Thoracic aorta (tissue), 2 donors: ENCODE results near the gene ADRM1. TPM values are rescaled to one million over a fixed set of nuclear protein-coding genes. Genes with fewer than 3 reads are reported as not detected.

Source experiments
- ATAC-seq: fragments of 150-250 bp; one replicate; pipeline ENCODE4 v1.8.0; 2017; ENCODE audit warnings: low read depth; ENCODE audit not compliant: insufficient number of reproducible peaks, low FRiP score
- DNase-seq: peaks from one replicate; pipeline ENCODE4 v3.0.0-alpha.2; 2020; ENCODE audit warnings: low spot score
- H3K27ac ChIP-seq, 2 donors: fragments of 200-600 bp; sonication (generic); 1 replicate in 1 of 2; 2 replicates in 1 of 2; pipeline ENCODE4 v1.5.1; 2016; ENCODE audit warnings: mild to moderate bottlenecking in 2 of 2, moderate library complexity in 2 of 2
- H3K27me3 ChIP-seq: fragments of 200-600 bp; sonication (generic); replicated peaks from 2 replicates; pipeline ENCODE4 v1.6.0; 2016; ENCODE audit warnings: mild to moderate bottlenecking; ENCODE audit not compliant: insufficient read depth
- H3K36me3 ChIP-seq: fragments of 200-600 bp; sonication (generic); one replicate; pipeline ENCODE4 v1.5.1; 2016
- H3K4me1 ChIP-seq, 2 donors: fragments of 200-600 bp; sonication (generic); 1 replicate in 1 of 2; 2 replicates in 1 of 2; pipeline versions ENCODE4 v1.5.1 to v1.6.0; 2016; ENCODE audit warnings: low read depth in 2 of 2, mild to moderate bottlenecking in 1 of 2; ENCODE audit not compliant: control insufficient read depth in 1 of 2
- H3K4me3 ChIP-seq: fragments of 200-600 bp; sonication (generic); 2 replicates; pipeline ENCODE4 v1.5.1; 2016; ENCODE audit warnings: mild to moderate bottlenecking
- H3K9me3 ChIP-seq: fragments of 200-600 bp; sonication (generic); 2 replicates; pipeline ENCODE4 v1.5.1; 2016
- CTCF ChIP-seq: fragments of 200-600 bp; sonication (generic); IDR thresholded peaks from one replicate; pipeline ENCODE4 v1.5.1; 2019; ENCODE audit warnings: antibody characterized with exemption
- total RNA-seq, 2 donors: library from RNA; depleted of rRNA; stranded (reverse); fragments of >200 nt; gene quantifications; one replicate each; pipeline versions ENCODE4 v1.1.0 to v1.2.3, GENCODE V29; 2016

Gene ADRM1
- total RNA-seq, 2 donors from 2014 or later, result 98.8 to 113 TPM

GRCh38 chr20:62328684-62329388 lies 26.0 kb downstream of the ADRM1 start:
- Histone ChIP-seq H3K27me3 (no peaks in the 10 kb centered on the region), H3K4me3 (no peak overlapping the region), H3K9me3 (no peaks in the 10 kb centered on the region), H3K27ac (no peak overlapping the region), H3K4me1 (no peaks in the 10 kb centered on the region), H3K36me3 (peaks cover 82% of the 10 kb centered on the region)
- no peak for TF ChIP-seq CTCF
- DNase-seq, result no peak
- ATAC-seq, result no peak

DNA sequence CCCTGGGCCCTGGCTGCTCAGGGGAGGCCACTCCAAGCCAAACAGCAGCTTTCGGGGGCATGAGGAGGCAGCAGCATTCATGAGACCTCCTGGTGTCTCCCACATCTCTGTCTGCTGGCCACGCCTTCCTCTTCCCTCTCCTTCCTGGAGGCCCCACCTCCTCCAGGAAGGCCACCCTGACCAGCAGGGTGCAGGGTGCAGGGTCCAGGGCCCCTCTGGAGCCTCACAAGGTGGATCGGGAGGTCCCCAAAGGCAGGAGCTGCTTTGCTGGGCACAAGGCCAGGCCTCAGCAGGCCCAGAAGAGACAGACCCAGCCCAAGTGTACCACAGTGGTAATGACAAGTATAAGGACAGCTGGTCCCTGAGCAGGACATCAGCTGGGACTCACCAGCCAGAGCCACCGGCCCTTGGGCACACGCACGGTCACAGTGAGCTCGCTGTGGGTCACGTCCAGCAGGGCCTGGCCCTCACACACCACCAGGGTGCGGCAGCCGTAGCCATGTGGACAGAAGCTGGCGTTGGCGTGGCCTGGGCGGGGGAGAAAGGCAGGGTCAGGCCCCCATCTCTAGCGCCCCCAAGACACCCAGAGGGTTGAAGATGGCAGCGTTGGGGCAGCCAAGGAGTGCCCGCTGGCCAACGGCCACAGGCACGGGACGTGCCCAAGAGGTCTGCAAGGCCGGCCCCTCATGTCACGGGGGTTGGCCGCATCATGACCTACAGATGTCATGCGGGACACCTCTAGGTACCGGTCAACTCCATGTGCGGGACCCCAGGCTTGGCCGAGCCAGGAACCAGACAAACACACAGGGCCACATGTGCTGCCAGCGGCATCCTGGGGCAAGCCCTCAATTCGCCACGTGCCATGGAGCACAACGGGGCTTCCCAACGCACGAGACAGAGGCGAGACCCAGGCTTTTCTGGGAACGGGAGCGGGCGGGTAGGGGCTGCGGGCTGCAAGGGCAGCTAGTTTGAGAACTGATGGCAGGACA lies 26.9 kb downstream of the ADRM1 start:
- no peak for DNase-seq
- H3K27ac ChIP-seq, result no peak overlapping the region
- TF ChIP-seq CTCF, result no peak
- H3K27me3 ChIP-seq, result no peaks in the 10 kb centered on the region
- ATAC-seq, result no peak
- H3K9me3 ChIP-seq, result no peaks in the 10 kb centered on the region
- H3K4me1 ChIP-seq, result no peaks in the 10 kb centered on the region
- H3K36me3 ChIP-seq, result peaks cover 82% of the 10 kb centered on the region
- H3K4me3 ChIP-seq, result no peak overlapping the region

- no peak for TF ChIP-seq CTCF
- Histone ChIP-seq H3K4me1 (no peaks in the 10 kb centered on the region), H3K9me3 (no peaks in the 10 kb centered on the region), H3K4me3 (no peak overlapping the region), H3K36me3 (peaks cover 86% of the 10 kb centered on the region), H3K27ac (no peak overlapping the region), H3K27me3 (no peaks in the 10 kb centered on the region)
- DNase-seq, result no peak
- no peak for ATAC-seq
Observed at GRCh38 chr20:62330576-62331317, 27.9 kb downstream of the ADRM1 start.

- Histone ChIP-seq H3K4me1 (no peaks in the 10 kb centered on the region), H3K27ac (no peak overlapping the region), H3K27me3 (no peaks in the 10 kb centered on the region), H3K9me3 (no peaks in the 10 kb centered on the region), H3K4me3 (no peak overlapping the region), H3K36me3 (peaks cover 86% of the 10 kb centered on the region)
- DNase-seq (no peak), ATAC-seq (no peak)
- TF ChIP-seq CTCF, result no peak
Observed at GRCh38 chr20:62331347-62331746, 28.6 kb downstream of the ADRM1 start.

- Histone ChIP-seq H3K9me3 (no peaks in the 10 kb centered on the region), H3K4me3 (no peak overlapping the region), H3K27me3 (no peaks in the 10 kb centered on the region), H3K4me1 (no peaks in the 10 kb centered on the region), H3K27ac (no peak overlapping the region), H3K36me3 (peaks cover 84% of the 10 kb centered on the region)
- TF ChIP-seq CTCF, result no peak
- DNase-seq (no peak), ATAC-seq (no peak)
Observed at GRCh38 chr20:62332421-62332820, 29.6 kb downstream of the ADRM1 start.
